ENCODE measurements around the gene TLR6. TPM values are rescaled to one million over a fixed set of nuclear protein-coding genes. Genes with fewer than 3 reads are reported as not detected.
"Not testable (repeated sequence)": the region's sequence is repeated elsewhere in the genome, so short reads cannot be mapped to it uniquely, and the experiment has no call there.

Gene TLR6
- total and polyA plus RNA-seq, 11 donors = 0.15 to 9.8 (median 1.2) TPM

GRCh38 chr4:38781854-38782261 is 74.8 kb downstream of the TLR6 start:
- H3K9me3 ChIP-seq = no peaks in the 10 kb centered on the region
- intact Hi-C loops (cut with DNase I) = loop anchor here in 6 of 10 donors (1.0 to 10.0 kb wide), 6 partner anchors 22 to 720 kb away; no protein-coding TSS in a partner anchor

GRCh38 chr4:38780833-38781484 is 75.7 kb downstream of the TLR6 start:
- Histone ChIP-seq H3K4me3 (no peak overlapping the region), H3K9me3 (no peaks in the 10 kb centered on the region), H3K27me3 (no peaks in the 10 kb centered on the region), H3K4me1 (peaks cover 0 to 16% (median 0%) of the 10 kb centered on the region in 12 donors), H3K36me3 (no peaks in the 10 kb centered on the region), H3K27ac (no peak overlapping the region)
- DNase-seq = no peak
- WGBS, 4 donors = 92 to 97% (median 94%) methylated on average over 4 of the region's 4 CpGs
- intact Hi-C loops (cut with DNase I) = loop anchor here in 4 of 10 donors (5.0 to 10.0 kb wide), 3 partner anchors 354 to 719 kb away; no protein-coding TSS in a partner anchor
- TF ChIP-seq CTCF (IDR thresholded peaks at IDR 0.05) (no peak), POLR2A (IDR thresholded peaks at IDR 0.05) (no peak)
- ATAC-seq = no peak

More at GRCh38 chr4:38781854-38782261, 74.8 kb downstream of the TLR6 start:
- ATAC-seq (no peak), DNase-seq (no peak)
- TF ChIP-seq POLR2A (IDR thresholded peaks at IDR 0.05) (no peak), CTCF (IDR thresholded peaks at IDR 0.05) (no peak)
- 90 to 96% (median 94%) methylated on average over 4 of the region's 4 CpGs for WGBS, 4 donors
- H3K4me1 ChIP-seq = peaks cover 0 to 16% (median 0%) of the 10 kb centered on the region in 12 donors
- H3K4me3 ChIP-seq = no peak overlapping the region
- no peak overlapping the region for H3K27ac ChIP-seq
- no peaks in the 10 kb centered on the region for H3K36me3 ChIP-seq
- H3K27me3 ChIP-seq = no peaks in the 10 kb centered on the region

GRCh38 chr4:38779790-38780189 is 76.8 kb downstream of the TLR6 start:
- 79 to 85% (median 84%) methylated on average over 5 of the region's 5 CpGs for WGBS, 4 donors
- no peak overlapping the region for H3K4me3 ChIP-seq
- H3K27me3 ChIP-seq = no peaks in the 10 kb centered on the region
- ATAC-seq (no peak), DNase-seq (no peak)
- H3K36me3 ChIP-seq = no peaks in the 10 kb centered on the region
- peaks cover 0 to 4% (median 0%) of the 10 kb centered on the region in 12 donors for H3K9me3 ChIP-seq
- intact Hi-C loops (cut with DNase I) = loop anchor here in 4 of 10 donors (5.0 to 10.0 kb wide), 3 partner anchors 355 to 717 kb away; no protein-coding TSS in a partner anchor
- H3K27ac ChIP-seq = no peak overlapping the region
- peaks cover 0 to 13% (median 0%) of the 10 kb centered on the region in 12 donors for H3K4me1 ChIP-seq
- TF ChIP-seq CTCF (IDR thresholded peaks at IDR 0.05) (no peak), POLR2A (IDR thresholded peaks at IDR 0.05) (no peak)

GRCh38 chr4:38777925-38778324 is 78.7 kb downstream of the TLR6 start:
- H3K4me1 ChIP-seq = peaks cover 0 to 13% (median 0%) of the 10 kb centered on the region in 12 donors
- intact Hi-C loops (cut with DNase I); DNase-seq; H3K27ac ChIP-seq; H3K4me3 ChIP-seq; H3K27me3 ChIP-seq; H3K9me3 ChIP-seq; ATAC-seq; H3K36me3 ChIP-seq: not testable (repeated sequence)
- 76 to 86% (median 79%) methylated on average over 2 of the region's 2 CpGs for WGBS, 4 donors

All from heart left ventricle (tissue), 16 donors.